GM06990 (cell line): ENCODE data around the gene JAML.

ENCODE experiments used
- DNase-seq: peaks from one replicate; pipeline ENCODE4 v3.0.0-alpha.2; 2011; ENCODE audit not compliant: insufficient read length; ENCODE audit errors: extremely low read depth
- H3K27me3 ChIP-seq: replicated peaks from 2 replicates; pipeline ENCODE4 v1.6.0; 2011; ENCODE audit warnings: low read length; ENCODE audit not compliant: control insufficient read depth, insufficient read depth
- H3K36me3 ChIP-seq: 2 replicates; pipeline ENCODE4 v1.5.1; 2011; ENCODE audit warnings: low read length; ENCODE audit not compliant: control insufficient read depth, insufficient read depth
- H3K4me3 ChIP-seq: replicated peaks from 2 replicates; pipeline ENCODE4 v1.5.1; 2011; ENCODE audit warnings: low read depth, mild to moderate bottlenecking, control low read depth, low read length
- TF ChIP-seq, protein P1 (sequence below): IDR thresholded peaks from 2 replicates; pipeline ENCODE4 v1.5.1; 2011; ENCODE audit warnings: low read length, control low read depth, mild to moderate bottlenecking, inconsistent platforms; ENCODE audit not compliant: insufficient read depth, poor library complexity, severe bottlenecking

JAML gene

DNA sequence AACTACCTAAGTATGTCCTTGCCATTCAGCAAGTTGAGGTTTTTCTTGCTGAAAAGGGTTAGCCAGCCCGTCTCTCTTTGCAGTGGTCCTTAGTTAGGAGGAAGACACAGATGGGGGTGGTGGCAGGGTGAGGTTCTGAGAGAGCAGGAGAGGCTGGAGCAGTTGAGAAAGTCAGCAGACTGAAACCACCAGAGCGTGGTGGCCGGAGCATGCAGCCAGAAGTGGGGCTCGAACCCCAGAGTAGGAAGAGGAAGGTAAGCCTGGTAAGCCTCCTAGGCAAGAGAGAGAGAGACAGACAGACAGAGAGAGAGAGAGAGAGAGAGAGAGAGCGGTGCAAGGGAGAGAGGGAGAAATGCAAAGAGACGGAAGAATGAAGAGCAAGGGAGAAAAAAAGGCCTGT lies 63.0 kb downstream of the JAML start:
- no peak overlapping the region for H3K4me3 ChIP-seq
- H3K27me3 ChIP-seq, result peaks cover 3% of the 10 kb centered on the region; the same call in 1 of the 2 replicates
- TF ChIP-seq, protein P1, sequence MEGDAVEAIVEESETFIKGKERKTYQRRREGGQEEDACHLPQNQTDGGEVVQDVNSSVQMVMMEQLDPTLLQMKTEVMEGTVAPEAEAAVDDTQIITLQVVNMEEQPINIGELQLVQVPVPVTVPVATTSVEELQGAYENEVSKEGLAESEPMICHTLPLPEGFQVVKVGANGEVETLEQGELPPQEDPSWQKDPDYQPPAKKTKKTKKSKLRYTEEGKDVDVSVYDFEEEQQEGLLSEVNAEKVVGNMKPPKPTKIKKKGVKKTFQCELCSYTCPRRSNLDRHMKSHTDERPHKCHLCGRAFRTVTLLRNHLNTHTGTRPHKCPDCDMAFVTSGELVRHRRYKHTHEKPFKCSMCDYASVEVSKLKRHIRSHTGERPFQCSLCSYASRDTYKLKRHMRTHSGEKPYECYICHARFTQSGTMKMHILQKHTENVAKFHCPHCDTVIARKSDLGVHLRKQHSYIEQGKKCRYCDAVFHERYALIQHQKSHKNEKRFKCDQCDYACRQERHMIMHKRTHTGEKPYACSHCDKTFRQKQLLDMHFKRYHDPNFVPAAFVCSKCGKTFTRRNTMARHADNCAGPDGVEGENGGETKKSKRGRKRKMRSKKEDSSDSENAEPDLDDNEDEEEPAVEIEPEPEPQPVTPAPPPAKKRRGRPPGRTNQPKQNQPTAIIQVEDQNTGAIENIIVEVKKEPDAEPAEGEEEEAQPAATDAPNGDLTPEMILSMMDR, result no peak
- no peak for DNase-seq
- no peaks in the 10 kb centered on the region for H3K36me3 ChIP-seq

DNA sequence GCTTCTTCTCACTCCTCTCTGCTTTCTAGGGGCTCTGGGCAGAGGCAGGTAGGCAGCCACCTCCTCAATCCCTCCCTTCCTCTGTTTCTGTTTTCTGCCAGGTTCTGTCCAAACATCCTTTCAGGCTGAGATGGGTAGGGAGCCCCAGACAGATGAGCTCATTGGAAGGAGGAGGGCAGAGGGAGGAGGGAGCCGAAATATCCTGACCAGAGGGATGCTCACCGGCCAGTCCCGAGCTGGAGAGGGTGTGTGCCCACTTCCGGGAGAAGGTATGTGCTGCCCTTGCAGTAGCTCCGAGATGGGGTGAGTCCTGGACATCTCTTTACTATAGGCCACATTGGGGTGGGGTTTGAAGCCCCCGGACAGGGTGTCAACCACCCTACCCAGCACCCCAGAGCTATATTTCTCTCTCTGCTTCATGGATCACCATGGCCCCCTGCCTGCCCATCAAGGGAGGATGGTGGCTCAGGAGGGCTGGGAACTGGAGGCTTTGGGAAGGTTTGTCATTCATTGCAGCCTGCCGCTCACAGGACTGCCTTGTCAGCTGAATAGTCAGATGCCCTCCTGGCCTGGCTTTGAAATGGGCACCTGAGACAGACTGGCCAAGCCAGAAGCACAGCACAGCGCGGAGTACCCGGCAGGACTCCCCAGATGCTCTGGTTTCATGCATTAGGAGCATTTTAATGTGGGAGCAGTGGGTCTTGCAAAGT lies 67.5 kb downstream of the JAML start:
- H3K4me3 ChIP-seq, result no peak overlapping the region
- TF ChIP-seq, protein P1, result no peak

DNA sequence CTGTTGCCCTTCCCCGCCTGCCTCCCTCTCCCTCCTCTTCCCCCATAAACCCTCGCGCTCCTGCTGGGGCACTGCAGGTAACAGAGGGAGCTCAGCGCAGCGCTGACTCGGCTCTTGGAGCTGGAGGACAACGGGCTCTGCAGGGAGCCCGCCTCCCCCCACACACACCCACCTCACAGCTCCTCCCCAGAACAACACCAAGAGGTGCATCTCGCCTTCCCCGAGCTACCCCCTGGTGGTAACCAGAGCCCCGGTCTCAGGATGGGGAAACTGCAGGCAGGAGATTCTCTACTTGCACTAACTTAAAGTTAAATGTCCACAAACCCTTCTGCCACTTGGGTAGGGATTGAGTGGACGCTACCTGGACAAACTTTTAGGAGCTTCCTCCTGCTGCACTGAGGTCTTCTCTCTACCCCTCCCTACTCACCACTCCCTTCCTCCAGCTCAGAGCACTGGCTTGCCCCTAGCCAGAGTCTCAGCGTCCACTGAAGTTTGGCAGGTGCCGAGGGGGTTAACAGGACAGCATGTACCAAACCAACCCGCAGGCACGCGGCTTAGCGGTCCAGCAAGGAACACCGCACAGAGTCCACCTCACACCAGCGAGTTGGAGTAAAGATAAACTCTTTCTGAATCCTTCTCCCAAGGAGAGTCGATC lies 68.2 kb downstream of the JAML start:
- TF ChIP-seq, protein P1, result no peak
- Histone ChIP-seq H3K4me3 (no peak overlapping the region), H3K36me3 (no peaks in the 10 kb centered on the region), H3K27me3 (peaks cover 8% of the 10 kb centered on the region)
- DNase-seq, result no peak

More for the DNA sequence above, 67.5 kb downstream of the JAML start:
- peaks cover 6% of the 10 kb centered on the region for H3K27me3 ChIP-seq
- DNase-seq, result no peak
- H3K36me3 ChIP-seq, result no peaks in the 10 kb centered on the region

DNA sequence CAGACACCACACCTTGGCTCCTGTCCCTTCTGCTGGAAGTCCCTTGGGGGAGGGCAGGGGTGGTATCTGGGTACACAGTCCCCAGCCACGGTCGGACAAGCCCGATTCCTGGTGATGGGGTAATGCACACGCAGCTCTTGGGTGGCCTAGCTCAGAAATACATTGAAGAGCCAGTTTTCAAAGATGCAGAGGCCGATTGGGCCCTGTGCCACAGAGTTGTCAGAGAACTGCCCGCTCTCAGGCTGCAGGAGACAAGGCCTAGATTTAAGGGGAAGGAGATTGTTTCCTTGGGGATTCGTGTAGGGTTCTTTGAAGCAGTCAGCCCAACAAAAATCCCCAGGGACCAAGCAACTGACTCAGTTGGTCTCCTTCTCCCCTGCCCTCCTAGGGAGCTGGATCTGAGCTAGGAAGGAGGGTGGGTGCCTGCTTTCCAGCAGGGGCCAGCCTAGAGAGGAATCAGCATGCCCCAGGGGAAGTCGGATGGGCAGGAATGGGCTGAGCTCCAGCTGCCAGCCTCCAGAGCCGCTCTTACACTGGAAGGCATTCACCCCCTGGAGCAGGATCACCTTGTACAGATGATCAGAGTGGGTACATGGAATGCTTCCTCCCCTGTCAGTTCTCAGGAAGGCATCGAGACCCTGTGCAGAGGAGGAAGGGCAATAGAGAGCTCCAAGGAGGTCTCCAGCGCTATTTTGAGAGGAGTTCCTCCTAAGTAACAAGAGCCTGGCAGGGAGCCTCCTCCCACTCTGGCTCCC lies 68.9 kb downstream of the JAML start:
- no peaks in the 10 kb centered on the region for H3K36me3 ChIP-seq
- no peak overlapping the region for H3K4me3 ChIP-seq
- no peak for DNase-seq
- TF ChIP-seq, protein P1, result no peak
- peaks cover 8% of the 10 kb centered on the region for H3K27me3 ChIP-seq

DNA sequence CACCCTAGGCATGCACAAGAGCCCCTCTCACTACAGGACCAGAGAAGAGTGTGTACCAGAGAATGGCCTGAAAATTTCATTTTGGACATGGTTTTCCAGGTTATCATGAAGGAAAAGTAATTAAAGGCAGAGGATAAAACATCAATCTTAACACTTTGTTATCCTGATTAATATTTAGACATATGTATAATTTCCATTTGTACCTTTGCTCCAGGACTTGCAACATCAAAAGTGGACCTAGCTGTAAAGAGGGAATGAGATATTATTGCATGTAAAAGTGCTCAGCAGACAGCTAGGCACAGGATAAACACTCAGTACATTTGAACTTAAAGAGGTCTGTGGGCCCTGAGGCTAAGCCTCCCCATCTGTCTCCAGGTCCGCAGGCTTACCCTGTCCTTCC lies 70.2 kb downstream of the JAML start:
- Histone ChIP-seq H3K27me3 (peaks cover 5% of the 10 kb centered on the region), H3K36me3 (no peaks in the 10 kb centered on the region), H3K4me3 (no peak overlapping the region)
- DNase-seq, result no peak
- TF ChIP-seq, protein P1, result no peak
